Tibial artery (tissue), 4 donors: ENCODE results near the gene TMEM186.

ENCODE experiments used
- DNase-seq, 2 donors: peaks; one replicate each; pipeline ENCODE4 v3.0.0-alpha.2; 2019
- H3K27ac ChIP-seq, 2 donors: fragments of 200-600 bp; sonication (generic) in 1 of 2; 1 replicate in 1 of 2; 2 replicates in 1 of 2; pipeline ENCODE4 v1.5.1; 2018 to 2019; ENCODE audit warnings: mild to moderate bottlenecking in 1 of 2
- H3K27me3 ChIP-seq, 2 donors: fragments of 200-600 bp; sonication (generic) in 1 of 2; one replicate each; pipeline versions ENCODE4 v1.5.1 to v1.6.0; 2016 to 2019
- H3K36me3 ChIP-seq, 3 donors: fragments of 200-600 bp; sonication (generic) in 2 of 3; one replicate each; pipeline ENCODE4 v1.5.1; 2016 to 2019; ENCODE audit warnings: mild to moderate bottlenecking in 2 of 3
- H3K4me1 ChIP-seq, 4 donors: fragments of 200-600 bp; sonication (generic) in 2 of 4; 1 replicate in 3 of 4; 2 replicates in 1 of 4; pipeline ENCODE4 v1.5.1; 2016 to 2019
- H3K4me3 ChIP-seq, 2 donors: fragments of 200-600 bp; sonication (generic) in 1 of 2; 1 replicate in 1 of 2; 2 replicates in 1 of 2; pipeline ENCODE4 v1.5.1; 2018 to 2019; ENCODE audit warnings: mild to moderate bottlenecking in 2 of 2
- H3K9me3 ChIP-seq, 3 donors: fragments of 200-600 bp; sonication (generic) in 1 of 3; one replicate each; pipeline ENCODE4 v1.5.1; 2016 to 2019
- intact Hi-C: fragments of 100-400 bp; cut with DNase I; formaldehyde crosslinking; loops from one replicate; pipeline ENCODE4 v1.15.0; 2023; ENCODE audit warnings: low total_unique reads
- TF ChIP-seq, protein P1 (sequence below), 2 experiments: fragments of 200-600 bp in 1 of 2; fragments of 450-650 bp in 1 of 2; IDR thresholded peaks; one replicate each; pipeline ENCODE4 v1.5.1; 2017 to 2019; ENCODE audit warnings: antibody characterized with exemption in 2 of 2, mild to moderate bottlenecking in 1 of 2, moderate library complexity in 1 of 2

The TMEM186 gene

GRCh38 chr16:8782673-8783072 lies 14.8 kb downstream of the TMEM186 start:
- intact Hi-C loops, result no loop called here
- DNase-seq, result no peak
- no peak overlapping the region for H3K4me3 ChIP-seq
- TF ChIP-seq, protein P1, sequence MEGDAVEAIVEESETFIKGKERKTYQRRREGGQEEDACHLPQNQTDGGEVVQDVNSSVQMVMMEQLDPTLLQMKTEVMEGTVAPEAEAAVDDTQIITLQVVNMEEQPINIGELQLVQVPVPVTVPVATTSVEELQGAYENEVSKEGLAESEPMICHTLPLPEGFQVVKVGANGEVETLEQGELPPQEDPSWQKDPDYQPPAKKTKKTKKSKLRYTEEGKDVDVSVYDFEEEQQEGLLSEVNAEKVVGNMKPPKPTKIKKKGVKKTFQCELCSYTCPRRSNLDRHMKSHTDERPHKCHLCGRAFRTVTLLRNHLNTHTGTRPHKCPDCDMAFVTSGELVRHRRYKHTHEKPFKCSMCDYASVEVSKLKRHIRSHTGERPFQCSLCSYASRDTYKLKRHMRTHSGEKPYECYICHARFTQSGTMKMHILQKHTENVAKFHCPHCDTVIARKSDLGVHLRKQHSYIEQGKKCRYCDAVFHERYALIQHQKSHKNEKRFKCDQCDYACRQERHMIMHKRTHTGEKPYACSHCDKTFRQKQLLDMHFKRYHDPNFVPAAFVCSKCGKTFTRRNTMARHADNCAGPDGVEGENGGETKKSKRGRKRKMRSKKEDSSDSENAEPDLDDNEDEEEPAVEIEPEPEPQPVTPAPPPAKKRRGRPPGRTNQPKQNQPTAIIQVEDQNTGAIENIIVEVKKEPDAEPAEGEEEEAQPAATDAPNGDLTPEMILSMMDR (IDR thresholded peaks at IDR 0.05), result no peak
- no peak overlapping the region for H3K27ac ChIP-seq
- no peaks in the 10 kb centered on the region for H3K4me1 ChIP-seq
- peaks cover 0 to 43% (median 0%) of the 10 kb centered on the region in 3 donors for H3K36me3 ChIP-seq
- H3K27me3 ChIP-seq, result no peaks in the 10 kb centered on the region
- H3K9me3 ChIP-seq, result no peaks in the 10 kb centered on the region

- H3K4me1 ChIP-seq, result no peaks in the 10 kb centered on the region
- no peak overlapping the region for H3K27ac ChIP-seq
- no peak for DNase-seq
- H3K36me3 ChIP-seq, result peaks cover 0 to 51% (median 6%) of the 10 kb centered on the region in 3 donors
- no peaks in the 10 kb centered on the region for H3K9me3 ChIP-seq
- H3K27me3 ChIP-seq, result no peaks in the 10 kb centered on the region
- TF ChIP-seq, protein P1 (IDR thresholded peaks at IDR 0.05), result no peak
- intact Hi-C loops, result no loop called here
- H3K4me3 ChIP-seq, result no peak overlapping the region
Observed at GRCh38 chr16:8781797-8782196, 15.6 kb downstream of the TMEM186 start.

GRCh38 chr16:8777217-8777616 lies 20.2 kb downstream of the TMEM186 start:
- Histone ChIP-seq H3K27me3 (no peaks in the 10 kb centered on the region), H3K4me3 (no peak overlapping the region), H3K4me1 (no peaks in the 10 kb centered on the region), H3K36me3 (peaks cover 15 to 90% (median 19%) of the 10 kb centered on the region in 3 donors), H3K9me3 (no peaks in the 10 kb centered on the region), H3K27ac (no peak overlapping the region)
- intact Hi-C loops, result no loop called here
- TF ChIP-seq, protein P1 (IDR thresholded peaks at IDR 0.05), result no peak
- no peak for DNase-seq

GRCh38 chr16:8776129-8776584 lies 21.3 kb downstream of the TMEM186 start:
- intact Hi-C loops, result no loop called here
- Histone ChIP-seq H3K36me3 (peaks cover 15 to 89% (median 19%) of the 10 kb centered on the region in 3 donors), H3K27me3 (no peaks in the 10 kb centered on the region), H3K4me3 (no peak overlapping the region), H3K9me3 (no peaks in the 10 kb centered on the region), H3K4me1 (no peaks in the 10 kb centered on the region), H3K27ac (no peak overlapping the region)
- DNase-seq, result no peak
- TF ChIP-seq, protein P1 (IDR thresholded peaks at IDR 0.05), result no peak

DNA sequence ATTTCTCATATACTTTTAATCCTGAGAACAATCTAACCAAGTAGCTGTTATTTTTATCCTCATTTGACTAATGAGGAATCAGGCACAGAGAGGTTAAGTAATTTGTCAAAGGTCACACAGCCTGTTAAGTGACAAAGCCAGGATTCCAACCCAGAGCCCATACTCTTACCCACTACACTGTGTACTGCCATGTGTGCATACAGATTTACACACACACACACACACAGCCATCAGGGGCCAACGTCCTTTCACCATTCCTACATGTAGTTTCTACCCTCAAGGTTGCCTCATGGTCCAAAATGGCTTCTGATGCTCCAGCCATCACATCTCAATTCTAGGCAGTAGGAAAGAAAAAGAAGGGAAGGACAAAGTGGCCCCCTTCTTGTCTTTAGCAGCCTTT lies 22.1 kb downstream of the TMEM186 start:
- intact Hi-C loops, result no loop called here
- Histone ChIP-seq H3K27ac (no peak overlapping the region), H3K4me3 (no peak overlapping the region), H3K4me1 (no peaks in the 10 kb centered on the region), H3K9me3 (no peaks in the 10 kb centered on the region), H3K27me3 (no peaks in the 10 kb centered on the region), H3K36me3 (peaks cover 15 to 95% (median 19%) of the 10 kb centered on the region in 3 donors)
- TF ChIP-seq, protein P1 (IDR thresholded peaks at IDR 0.05), result no peak
- DNase-seq, result no peak

GRCh38 chr16:8774208-8774607 lies 23.2 kb downstream of the TMEM186 start:
- Histone ChIP-seq H3K4me3 (no peak overlapping the region), H3K4me1 (no peaks in the 10 kb centered on the region), H3K27ac (no peak overlapping the region), H3K36me3 (peaks cover 15 to 93% (median 19%) of the 10 kb centered on the region in 3 donors), H3K9me3 (no peaks in the 10 kb centered on the region), H3K27me3 (no peaks in the 10 kb centered on the region)
- TF ChIP-seq, protein P1 (IDR thresholded peaks at IDR 0.05), result no peak
- intact Hi-C loops, result no loop called here
- DNase-seq, result no peak
